Esophagus muscularis mucosa (tissue), 4 donors: Measurements from ENCODE around the gene AKR1C4.
"Not testable (repeated sequence)": the region's sequence is repeated elsewhere in the genome, so short reads cannot be mapped to it uniquely, and the experiment has no call there.

Experiments used
- EP300 ChIP-seq: sonication (generic); formaldehyde crosslinking; IDR thresholded peaks from one replicate; pipeline ENCODE4 v1.6.1; 2017; ENCODE audit warnings: antibody characterized with exemption
- POLR2A ChIP-seq: fragments of 450-650 bp; IDR thresholded peaks from one replicate; pipeline ENCODE4 v1.6.1; 2017; ENCODE audit warnings: antibody characterized with exemption, moderate library complexity, mild to moderate bottlenecking, low read depth
- TF ChIP-seq, protein P1 (sequence below), 3 experiments: fragments of 200-600 bp in 2 of 3; fragments of 450-650 bp in 1 of 3; sonication (generic) in 2 of 3; IDR thresholded peaks; one replicate each; pipeline ENCODE4 v1.5.1; 2017 to 2019; ENCODE audit warnings: antibody characterized with exemption in 3 of 3, mild to moderate bottlenecking in 2 of 3, moderate library complexity in 1 of 3

DNA sequence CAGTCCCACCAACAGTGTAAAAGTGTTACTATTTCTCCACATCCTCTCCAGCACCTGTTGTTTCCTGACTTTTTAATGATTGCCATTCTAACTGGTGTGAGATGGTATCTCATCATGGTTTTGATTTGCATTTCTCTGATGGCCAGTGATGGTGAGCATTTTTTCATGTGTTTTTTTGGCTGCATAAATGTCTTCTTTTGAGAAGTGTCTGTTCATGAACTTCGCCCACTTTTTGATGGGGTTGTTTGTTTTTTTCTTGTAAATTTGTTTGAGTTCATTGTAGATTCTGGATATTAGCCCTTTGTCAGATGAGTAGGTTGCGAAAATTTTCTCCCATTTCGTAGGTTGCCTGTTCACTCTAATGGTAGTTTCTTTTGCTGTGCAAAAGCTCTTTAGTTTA lies 21.1 kb upstream of the AKR1C4 start:
- TF ChIP-seq, protein P1, sequence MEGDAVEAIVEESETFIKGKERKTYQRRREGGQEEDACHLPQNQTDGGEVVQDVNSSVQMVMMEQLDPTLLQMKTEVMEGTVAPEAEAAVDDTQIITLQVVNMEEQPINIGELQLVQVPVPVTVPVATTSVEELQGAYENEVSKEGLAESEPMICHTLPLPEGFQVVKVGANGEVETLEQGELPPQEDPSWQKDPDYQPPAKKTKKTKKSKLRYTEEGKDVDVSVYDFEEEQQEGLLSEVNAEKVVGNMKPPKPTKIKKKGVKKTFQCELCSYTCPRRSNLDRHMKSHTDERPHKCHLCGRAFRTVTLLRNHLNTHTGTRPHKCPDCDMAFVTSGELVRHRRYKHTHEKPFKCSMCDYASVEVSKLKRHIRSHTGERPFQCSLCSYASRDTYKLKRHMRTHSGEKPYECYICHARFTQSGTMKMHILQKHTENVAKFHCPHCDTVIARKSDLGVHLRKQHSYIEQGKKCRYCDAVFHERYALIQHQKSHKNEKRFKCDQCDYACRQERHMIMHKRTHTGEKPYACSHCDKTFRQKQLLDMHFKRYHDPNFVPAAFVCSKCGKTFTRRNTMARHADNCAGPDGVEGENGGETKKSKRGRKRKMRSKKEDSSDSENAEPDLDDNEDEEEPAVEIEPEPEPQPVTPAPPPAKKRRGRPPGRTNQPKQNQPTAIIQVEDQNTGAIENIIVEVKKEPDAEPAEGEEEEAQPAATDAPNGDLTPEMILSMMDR (IDR thresholded peaks at IDR 0.05) = not testable (repeated sequence)
- TF ChIP-seq POLR2A, EP300: not testable (repeated sequence)
